ENCODE measurements around the gene SLC18A3.

The SLC18A3 gene

DNA sequence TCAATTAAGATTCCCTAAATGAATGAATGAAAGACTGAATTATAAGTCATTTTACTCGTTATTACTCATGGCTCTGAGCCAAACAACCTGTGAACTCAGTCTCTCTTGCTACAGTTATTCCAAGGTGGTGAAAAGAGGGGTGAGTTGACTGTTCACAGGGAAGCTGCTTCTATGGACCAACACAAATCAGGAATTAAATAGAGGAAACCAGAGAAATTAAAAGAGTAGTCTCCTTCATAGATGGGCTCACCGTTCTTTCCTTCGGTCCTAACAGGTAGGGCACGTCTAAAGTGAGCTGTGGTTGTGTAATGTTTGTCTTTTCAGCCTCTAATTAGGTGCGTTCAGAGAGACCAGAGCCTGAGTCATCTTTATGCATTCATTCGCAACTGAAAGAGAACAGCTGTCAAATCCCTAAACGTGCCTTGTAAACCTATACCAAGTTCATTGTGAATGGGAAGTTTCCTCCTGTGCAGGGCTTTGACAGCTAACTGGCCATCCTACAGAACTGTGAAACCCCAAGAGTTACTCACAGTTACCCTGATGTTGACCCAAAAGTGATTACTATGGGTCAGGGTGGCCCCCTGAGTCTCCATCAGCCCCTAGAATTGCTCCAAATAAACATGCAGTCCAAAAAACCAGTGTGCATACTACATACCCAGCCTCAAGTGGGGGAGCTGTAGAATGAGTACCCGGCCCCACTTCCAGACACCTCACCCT lies 51.2 kb downstream of the SLC18A3 start:
- TF ChIP-seq, protein P1, sequence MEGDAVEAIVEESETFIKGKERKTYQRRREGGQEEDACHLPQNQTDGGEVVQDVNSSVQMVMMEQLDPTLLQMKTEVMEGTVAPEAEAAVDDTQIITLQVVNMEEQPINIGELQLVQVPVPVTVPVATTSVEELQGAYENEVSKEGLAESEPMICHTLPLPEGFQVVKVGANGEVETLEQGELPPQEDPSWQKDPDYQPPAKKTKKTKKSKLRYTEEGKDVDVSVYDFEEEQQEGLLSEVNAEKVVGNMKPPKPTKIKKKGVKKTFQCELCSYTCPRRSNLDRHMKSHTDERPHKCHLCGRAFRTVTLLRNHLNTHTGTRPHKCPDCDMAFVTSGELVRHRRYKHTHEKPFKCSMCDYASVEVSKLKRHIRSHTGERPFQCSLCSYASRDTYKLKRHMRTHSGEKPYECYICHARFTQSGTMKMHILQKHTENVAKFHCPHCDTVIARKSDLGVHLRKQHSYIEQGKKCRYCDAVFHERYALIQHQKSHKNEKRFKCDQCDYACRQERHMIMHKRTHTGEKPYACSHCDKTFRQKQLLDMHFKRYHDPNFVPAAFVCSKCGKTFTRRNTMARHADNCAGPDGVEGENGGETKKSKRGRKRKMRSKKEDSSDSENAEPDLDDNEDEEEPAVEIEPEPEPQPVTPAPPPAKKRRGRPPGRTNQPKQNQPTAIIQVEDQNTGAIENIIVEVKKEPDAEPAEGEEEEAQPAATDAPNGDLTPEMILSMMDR (conservative IDR thresholded peaks at IDR 0.05; ENCODE audit: low read depth), result no peak
- H3K27ac ChIP-seq, result no peak overlapping the region
- POLR2A ChIA-PET (ENCODE audit: low non-redundant PET), result no interaction called here
- DNase-seq (ENCODE audit: low spot score), result peak; percentile 59
- CTCF ChIA-PET, result no interaction called here
